HCT116 (cell line): ENCODE measurements around the gene FN3KRP. TPM values are rescaled to one million over a fixed set of nuclear protein-coding genes. Genes with fewer than 3 reads are reported as not detected.

ENCODE experiments used
- ATAC-seq: fragments of 200-7000 bp; cut with Tn5 transposase; 2 replicates; pipeline ENCODE4 v1.9.1; 2020; ENCODE audit warnings: mild to moderate bottlenecking, moderate library complexity
- BruUV-seq: library from RNA; stranded (reverse); fragments of 400-500 nt; replicated peaks from 2 replicates; lab custom pipeline; 2021; lab: Mats Ljungman, UMichigan
- CTCF ChIA-PET: fragments of 300-600 bp; sonication (Branson Sonifier 250); formaldehyde crosslinking; loops from one replicate; lab custom pipeline; 2021; ENCODE audit warnings: antibody characterized with exemption; lab: Charles Lee
- POLR2A ChIA-PET: fragments of 300-600, 350-600 bp; sonication (Branson Sonifier 250); formaldehyde crosslinking; loops from one replicate; lab custom pipeline; 2021; ENCODE audit warnings: antibody characterized with exemption; lab: Charles Lee
- RAD21 ChIA-PET, 2 experiments: fragments of 300-600 bp; sonication (Branson Sonifier 250); formaldehyde crosslinking; loops; one replicate each; lab custom pipeline; 2023; ENCODE audit warnings: low total read pairs in 2 of 2; ENCODE audit not compliant: uncharacterized antibody in 2 of 2, unreplicated experiment in 2 of 2, low non-redundant PET in 1 of 2; lab: Charles Lee
- DNase-seq: peaks from one replicate; pipeline ENCODE4 v3.0.0-alpha.2; 2010; ENCODE audit warnings: low read depth, low spot score
- H2AFZ ChIP-seq: fragments of 200-600 bp; shearing (Covaris generic), sonication (generic); 2 replicates; pipeline ENCODE4 v1.6.1; 2017; ENCODE audit warnings: low read depth, mixed run types, mixed read lengths, antibody characterized with exemption, low read length; ENCODE audit not compliant: poor library complexity, severe bottlenecking
- H3K27ac ChIP-seq: 2 replicates; pipeline ENCODE4 v1.5.1; 2012; ENCODE audit warnings: low read depth, low read length
- H3K27me3 ChIP-seq: fragments of 200-600 bp; sonication (generic); 2 replicates; pipeline ENCODE4 v1.6.1; 2016; ENCODE audit warnings: mixed run types, low read length, mixed read lengths; ENCODE audit not compliant: insufficient read depth
- H3K36me3 ChIP-seq, 2 experiments: fragments of 200-500 bp in 1 of 2; fragments of 200-600 bp in 1 of 2; sonication (Bioruptor generic) in 1 of 2; sonication (generic) in 1 of 2; 2 replicates each; pipeline versions ENCODE4 v1.5.1 to v1.6.1; 2014 to 2016; ENCODE audit warnings: low read length in 2 of 2, inconsistent platforms in 1 of 2, mixed read lengths in 1 of 2, mixed run types in 1 of 2; ENCODE audit not compliant: insufficient read depth in 2 of 2, control insufficient read depth in 1 of 2
- H3K4me1 ChIP-seq, 2 experiments: fragments of 200-600 bp in 1 of 2; sonication (generic) in 1 of 2; 2 replicates each; pipeline versions ENCODE4 v1.5.1 to v1.6.1; 2012 to 2017; ENCODE audit warnings: low read length in 2 of 2, inconsistent platforms in 1 of 2, mild to moderate bottlenecking in 1 of 2, mixed read lengths in 1 of 2, mixed run types in 1 of 2, moderate library complexity in 1 of 2; ENCODE audit not compliant: insufficient read depth in 2 of 2, control insufficient read depth in 1 of 2
- H3K4me2 ChIP-seq: fragments of 200-600 bp; sonication (generic); 2 replicates; pipeline ENCODE4 v1.6.1; 2017; ENCODE audit warnings: mixed run types, low read length, mixed read lengths
- H3K4me3 ChIP-seq, 2 experiments: fragments of 200-600 bp in 1 of 2; sonication (generic) in 1 of 2; replicated peaks in 1 of 2; 2 replicates each; pipeline ENCODE4 v1.5.1; 2011 to 2016; ENCODE audit warnings: low read length in 2 of 2, control low read depth in 1 of 2, low read depth in 1 of 2, mild to moderate bottlenecking in 1 of 2, mixed read lengths in 1 of 2, mixed run types in 1 of 2
- H3K79me2 ChIP-seq: fragments of 200-600 bp; sonication (generic); 2 replicates; pipeline ENCODE4 v1.6.1; 2017; ENCODE audit warnings: mild to moderate bottlenecking, mixed run types, low read length, moderate library complexity, mixed read lengths; ENCODE audit not compliant: insufficient read depth
- H3K9ac ChIP-seq: fragments of 200-600 bp; sonication (generic); 2 replicates; pipeline ENCODE4 v1.6.1; 2016; ENCODE audit warnings: low read length, mixed read lengths
- H3K9me2 ChIP-seq: fragments of 200-600 bp; sonication (generic), shearing (Covaris generic); 2 replicates; pipeline ENCODE4 v1.6.1; 2017; ENCODE audit warnings: mixed run types, mild to moderate bottlenecking, moderate library complexity; ENCODE audit not compliant: insufficient read depth
- H3K9me3 ChIP-seq, 2 experiments: fragments of 200-500 bp in 1 of 2; fragments of 200-600 bp in 1 of 2; sonication (Bioruptor generic) in 1 of 2; sonication (generic) in 1 of 2; 2 replicates each; pipeline ENCODE4 v1.6.1; 2014 to 2017; ENCODE audit warnings: low read length in 2 of 2, mixed read lengths in 2 of 2, inconsistent platforms in 1 of 2, low read depth in 1 of 2, mild to moderate bottlenecking in 1 of 2, mixed run types in 1 of 2, moderate library complexity in 1 of 2; ENCODE audit not compliant: control insufficient read depth in 1 of 2, insufficient read depth in 1 of 2
- H4K20me1 ChIP-seq: fragments of 200-600 bp; sonication (generic), shearing (Covaris generic); 2 replicates; pipeline ENCODE4 v1.6.1; 2017; ENCODE audit warnings: mixed run types, mild to moderate bottlenecking, moderate library complexity; ENCODE audit not compliant: insufficient read depth
- ELF1 ChIP-seq: IDR thresholded peaks from 2 replicates; pipeline ENCODE4 v1.6.1; 2012; ENCODE audit warnings: low read depth, borderline replicate concordance
- POLR2AphosphoS5 ChIP-seq: IDR thresholded peaks from 2 replicates; pipeline ENCODE4 v1.6.1; 2011; ENCODE audit warnings: mild to moderate bottlenecking, low read depth, low read length, moderate library complexity
- RAD21 ChIP-seq: IDR thresholded peaks from 2 replicates; pipeline ENCODE4 v1.6.1; 2012; ENCODE audit warnings: low read depth, mild to moderate bottlenecking
- SP1 ChIP-seq: IDR thresholded peaks from 2 replicates; pipeline ENCODE4 v1.6.1; 2012; ENCODE audit warnings: low read depth
- ZFX ChIP-seq: fragments of 450-650 bp; IDR thresholded peaks from 2 replicates; pipeline ENCODE4 v1.6.1; 2017
- intact Hi-C: fragments of 100-400 bp; cut with micrococcal nuclease; formaldehyde crosslinking; loops from 2 replicates; pipeline ENCODE4 v1.10.0; 2022
- microRNA-seq: library from miRNA; unstranded; fragments of <30 nt; microRNA quantifications from one replicate; pipeline ENCODE4, GENCODE V29; 2016; ENCODE audit warnings: borderline number of aligned reads
- total RNA-seq: library from RNA; stranded (reverse); gene quantifications from one replicate; pipeline ENCODE4 v1.2.1, GENCODE V29; 2021; ENCODE audit not compliant: unreplicated experiment

The FN3KRP gene
- total RNA-seq, 1 experiment from 2014 or later, result 35.2 TPM

GRCh38 chr17:82776454-82776853 lies 59.9 kb downstream of the FN3KRP start:
- POLR2A ChIA-PET, result no interaction called here
- Histone ChIP-seq H4K20me1 (no peaks in the 10 kb centered on the region), H3K27ac (no peak overlapping the region), H3K9ac (no peak overlapping the region), H3K4me3 (no peak overlapping the region), H3K79me2 (peaks cover 18% of the 10 kb centered on the region; the same call in 1 of the 2 replicates), H3K36me3 (peaks cover 10 to 16% of the 10 kb centered on the region in 2 experiments; a peak in 3 of 4 replicates), H3K4me2 (no peak overlapping the region), H3K9me3 (no peaks in the 10 kb centered on the region), H3K4me1 (no peaks in the 10 kb centered on the region), H3K27me3 (no peaks in the 10 kb centered on the region), H3K9me2 (no peaks in the 10 kb centered on the region), H2AFZ (no peak overlapping the region)
- DNase-seq, result no peak
- no peak for ATAC-seq
- intact Hi-C loops, result no loop called here
- CTCF ChIA-PET, result interaction anchor here (0.7 to 1.0 kb wide), 2 partner anchors 443 to 746 kb away, joined by 3 read pairs; partner anchors contain the start of gene SECTM1
- TF ChIP-seq POLR2AphosphoS5, result no peak
- TF ChIP-seq SP1, result no peak
- no peak for TF ChIP-seq RAD21
- no peak for TF ChIP-seq ELF1
- TF ChIP-seq ZFX, result no peak
- no TSS peak for BruUV-seq
- RAD21 ChIA-PET, result no interaction called here

Small RNAs within 50 kb of the gene (microRNA-seq; reads per million reads assigned to microRNA genes)
- gene MIR4525, result 1.6 reads per million

Other genes with a start within 250 kb of the FN3KRP start
- gene FOXK2, start 197.0 kb upstream of the FN3KRP start, total RNA-seq, result 122 TPM
- gene WDR45B, start 68.3 kb upstream of the FN3KRP start, total RNA-seq, result 117 TPM
- gene RAB40B, start 18.0 kb upstream of the FN3KRP start, total RNA-seq, result 22.1 TPM
- gene FN3K, start 18.9 kb downstream of the FN3KRP start, total RNA-seq, result 9.9 TPM
- 152 TPM for gene TBCD, start 35.4 kb downstream of the FN3KRP start, total RNA-seq
- not detected for gene ZNF750, start 123.3 kb downstream of the FN3KRP start, total RNA-seq